ENCODE measurements around the gene NFKB2. TPM values are rescaled to one million over a fixed set of nuclear protein-coding genes. Genes with fewer than 3 reads are reported as not detected.

Gene NFKB2
- total RNA-seq, 2 experiments from 2014 or later = 240 to 256 TPM

GRCh38 chr10:102450374-102451104 is 55.0 kb downstream of the NFKB2 start:
- no peaks in the 10 kb centered on the region for H3K9me3 Mint-ChIP-seq
- Histone ChIP-seq H3K4me1 (ENCODE audit: insufficient read depth, low read length) (peaks cover 41% of the 10 kb centered on the region), H3K27me3 (ENCODE audit: control insufficient read depth in 1 of 2, insufficient read depth in 2 of 2, low read length in 2 of 2) (no peaks in the 10 kb centered on the region), H3K27ac (ENCODE audit: low read depth in 1 of 2, low read length in 2 of 2) (peak overlapping the region; percentile 79 to 80), H3K9me3 (ENCODE audit: control insufficient read depth in 1 of 2, insufficient read depth in 1 of 2, low read length in 2 of 2) (no peaks in the 10 kb centered on the region), H3K4me3 (ENCODE audit: low read length) (peak overlapping the region; percentile 83), H3K36me3 (ENCODE audit: insufficient read depth, low read length) (peaks cover 7% of the 10 kb centered on the region)
- ChIA-PET POLR2A (interaction anchor here (0.6 to 6.8 kb wide), 29 partner anchors 8 to 1452 kb away, joined by 3 to 131 read pairs (median 5); partner anchors contain the start of genes ACTR1A, CUEDC2, FBXL15 and GBF1), CTCF (interaction anchor here (0.7 to 4.1 kb wide), 8 partner anchors 10 to 499 kb away, joined by 3 to 19 read pairs (median 6); partner anchors contain the start of gene FBXL15)
- H3K27ac Mint-ChIP-seq = peak overlapping the region; percentile 78
- H3K4me1 Mint-ChIP-seq (ENCODE audit: low read depth) = peaks cover 21% of the 10 kb centered on the region
- peak overlapping the region; percentile 94 for H3K4me3 Mint-ChIP-seq
- intact Hi-C loops (cut with DNase I, micrococcal nuclease) = loop anchor here (1.0 to 5.0 kb wide), 6 partner anchors 10 to 56 kb away; partner anchors contain the start of genes ACTR1A (in 1 of the 2), CUEDC2 (in 1 of the 2), NFKB2 (in 1 of the 2) and SUFU (in 1 of the 2)
- peak; percentile 78 to 98 (median 88) for DNase-seq
- no peaks in the 10 kb centered on the region for H3K27me3 Mint-ChIP-seq
- peak; percentile 77 for ATAC-seq (ENCODE audit: poor library complexity)
- peaks cover 29% of the 10 kb centered on the region for H3K36me3 Mint-ChIP-seq (ENCODE audit: low read depth)
- no peak for TF ChIP-seq CTCF (IDR thresholded peaks at IDR 0.05)

DNA sequence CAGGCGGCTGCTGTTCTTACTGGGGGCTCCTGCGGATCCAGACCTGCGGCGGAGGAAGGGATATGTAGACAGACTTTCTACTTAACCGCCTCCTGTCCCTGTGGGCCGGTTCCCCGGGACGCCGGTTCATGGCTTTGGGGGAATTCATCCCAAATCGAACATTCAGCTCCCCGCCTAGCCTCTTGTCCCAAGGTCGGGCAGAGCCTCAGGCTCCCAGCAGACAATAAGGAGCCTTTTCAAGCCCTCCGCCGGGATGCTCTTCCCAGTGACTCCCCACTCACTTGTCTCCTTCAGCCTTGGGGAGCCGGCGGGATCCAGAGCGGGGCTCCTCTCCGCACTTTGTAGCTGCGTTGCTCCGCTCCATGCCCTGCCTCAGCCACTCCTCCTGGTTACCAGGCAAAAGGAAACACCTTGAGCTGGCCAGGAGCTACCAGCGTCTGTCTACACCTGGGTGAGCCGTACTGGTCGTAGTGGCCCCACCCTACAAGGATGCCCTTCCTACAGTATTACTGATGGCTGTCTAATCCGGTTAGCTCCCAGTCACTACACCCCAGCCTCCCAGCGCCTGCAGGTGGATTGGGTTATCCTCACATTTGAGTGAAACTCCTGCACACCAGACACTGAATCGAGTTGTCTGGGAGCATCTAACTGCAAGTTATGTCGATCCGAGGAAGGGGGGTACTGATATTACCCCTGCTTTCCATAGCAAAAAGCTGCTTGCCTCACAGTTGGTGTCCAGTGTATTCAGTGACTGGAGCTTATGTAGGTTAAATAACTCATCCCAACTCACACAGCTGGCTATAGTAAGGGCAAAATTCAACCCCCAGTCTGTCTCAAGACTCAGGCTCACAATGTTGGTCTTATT is 55.8 kb downstream of the NFKB2 start, which contains the start of gene C10orf95:
Gene C10orf95, minus strand, starts transcription at position 439 of the 865 bp plus-strand sequence. CDS start 450 bp downstream, outside the sequence.
- POLR2A ChIA-PET = interaction anchor here (0.6 to 6.8 kb wide), 23 partner anchors 9 to 1453 kb away, joined by 3 to 131 read pairs (median 6); partner anchors contain the start of genes ACTR1A, CUEDC2, FBXL15 and GBF1
- DNase-seq (peak in 1 of 14 experiments; percentile 41), ATAC-seq (ENCODE audit: poor library complexity) (no peak)
- peaks cover 41% of the 10 kb centered on the region for H3K4me1 ChIP-seq (ENCODE audit: insufficient read depth, low read length)
- peak within 1 kb of the TSS; percentile 70 for H3K4me3 ChIP-seq (ENCODE audit: low read length)
- H3K36me3 ChIP-seq (ENCODE audit: insufficient read depth, low read length) = peaks cover 15% of the 10 kb centered on the region
- CTCF ChIA-PET = interaction anchor here (1.2 to 4.1 kb wide), 6 partner anchors 10 to 222 kb away, joined by 3 to 19 read pairs (median 7); partner anchors contain the start of gene FBXL15
- Mint-ChIP-seq H3K4me3 (peak within 1 kb of the TSS; percentile 94), H3K27ac (peak within 1 kb of the TSS; percentile 78), H3K4me1 (ENCODE audit: low read depth) (peaks cover 21% of the 10 kb centered on the region), H3K27me3 (no peaks in the 10 kb centered on the region), H3K36me3 (ENCODE audit: low read depth) (peaks cover 32% of the 10 kb centered on the region), H3K9me3 (no peaks in the 10 kb centered on the region)
- TF ChIP-seq CTCF (IDR thresholded peaks at IDR 0.05) = no peak
- intact Hi-C loops (cut with DNase I, micrococcal nuclease) = loop anchor here (1.0 to 5.0 kb wide), 3 partner anchors 9 to 51 kb away; partner anchors contain the start of genes ACTR1A (in 1 of the 2), CUEDC2 (in 1 of the 2) and SUFU (in 1 of the 2)
- no peaks in the 10 kb centered on the region for H3K9me3 ChIP-seq (ENCODE audit: control insufficient read depth in 1 of 2, insufficient read depth in 1 of 2, low read length in 2 of 2)
- no peaks in the 10 kb centered on the region for H3K27me3 ChIP-seq (ENCODE audit: control insufficient read depth in 1 of 2, insufficient read depth in 2 of 2, low read length in 2 of 2)
- H3K27ac ChIP-seq (ENCODE audit: low read depth in 1 of 2, low read length in 2 of 2) = peak within 1 kb of the TSS; percentile 56 to 60

Small RNA genes within 50 kb of the gene (microRNA-seq; reads per million reads assigned to microRNA genes)
- 21,471 reads per million, percentile 97 among the genes with 10 or more reads in this experiment for gene MIR146B (ENCODE audit: borderline microRNAs expressed, borderline replicate concordance)

Other genes starting within 250 kb of the NFKB2 start
- gene NOLC1, start 243.3 kb upstream of the NFKB2 start, total RNA-seq = 10 to 100 TPM; 34.2 to 36.1 TPM
- not detected for gene ELOVL3, start 169.4 kb upstream of the NFKB2 start, total RNA-seq
- not detected for gene PITX3, start 154.2 kb upstream of the NFKB2 start, total RNA-seq
- 10 to 100 TPM; 28.8 to 30.9 TPM for gene GBF1, start 150.2 kb upstream of the NFKB2 start, total RNA-seq
- 10 to 100 TPM; 16.7 to 17.8 TPM for gene PSD, start 23.1 kb downstream of the NFKB2 start, total RNA-seq
- gene FBXL15, start 25.1 kb downstream of the NFKB2 start, total RNA-seq = 10 to 100 TPM; 10.2 to 10.4 TPM
- gene CUEDC2, start 36.9 kb downstream of the NFKB2 start, total RNA-seq = 10 to 100 TPM; 25.5 to 25.6 TPM
- gene C10orf95, start 55.8 kb downstream of the NFKB2 start, total RNA-seq = under 1 TPM; 0.16 to 0.28 TPM
- 10 to 100 TPM; 43.3 to 46.3 TPM for gene ACTR1A, start 107.0 kb downstream of the NFKB2 start, total RNA-seq
- 1 to 10 TPM; 6.7 to 7.3 TPM for gene SUFU, start 108.3 kb downstream of the NFKB2 start, total RNA-seq
- gene TRIM8, start 248.8 kb downstream of the NFKB2 start, total RNA-seq = 10 to 100 TPM; 80.9 to 81.6 TPM